K562 (cell line): ENCODE data around the gene MCEE. TPM values are rescaled to one million over a fixed set of nuclear protein-coding genes. Genes with fewer than 3 reads are reported as not detected.

ENCODE experiments used
- ATAC-seq: fragments of 200-7000 bp; cut with Tn5 transposase; 3 replicates; pipeline ENCODE4 v1.9.1; 2020; ENCODE audit warnings: moderate library complexity
- BruUV-seq: library from RNA; stranded (reverse); fragments of 400-500 nt; replicated peaks from 2 replicates; lab custom pipeline; 2021; lab: Mats Ljungman, UMichigan
- CTCF ChIA-PET: fragments of 300-600 bp; formaldehyde crosslinking; extraction: SDS; loops from one replicate; lab custom pipeline; 2021; ENCODE audit warnings: low intra/inter-chr PET ratio; lab: Yijun Ruan, JAX
- POLR2A ChIA-PET: fragments of 300-600, 350-650 bp; sonication (Branson Sonifier 250); formaldehyde crosslinking; extraction: SDS; loops from one replicate; lab custom pipeline; 2021; ENCODE audit warnings: antibody characterized with exemption, inconsistent platforms; lab: Yijun Ruan, JAX
- DNase-seq, 4 experiments: peaks; one replicate each; pipeline versions ENCODE4 v3.0.0 to v3.0.0-alpha.2; 2011 to 2018; ENCODE audit warnings: low spot score in 3 of 4, mixed read lengths in 3 of 4; ENCODE audit errors: extremely low read depth in 1 of 4
- FAIRE-seq: peaks from 2 replicates; lab custom pipeline; 2011; peaks lifted over from hg19 to GRCh38; lab: Jason Lieb, UNC
- H2AFZ ChIP-seq: 2 replicates; pipeline ENCODE4 v1.6.0; 2011; ENCODE audit warnings: low read depth, low read length, control low read depth, inconsistent platforms
- H3K27ac ChIP-seq: fragments of 200-600 bp; 3 replicates; pipeline ENCODE4 v1.8.0; 2011; ENCODE audit warnings: low read depth, mild to moderate bottlenecking, control low read depth, inconsistent platforms, low read length, moderate library complexity, mixed read lengths; ENCODE audit errors: extremely low read depth
- H3K27me3 ChIP-seq, 2 experiments: fragments of 300-600 bp in 1 of 2; 2 replicates in 1 of 2; 3 replicates in 1 of 2; pipeline versions ENCODE4 v1.6.0 to v1.8.0; 2011; ENCODE audit warnings: inconsistent platforms in 2 of 2, low read length in 2 of 2, mild to moderate bottlenecking in 1 of 2, mixed read lengths in 1 of 2, moderate library complexity in 1 of 2; ENCODE audit not compliant: control insufficient read depth in 2 of 2, insufficient read depth in 2 of 2
- H3K36me3 ChIP-seq: fragments of 300-600 bp; 3 replicates; pipeline ENCODE4 v1.8.0; 2011; ENCODE audit warnings: mild to moderate bottlenecking, low read length, inconsistent platforms; ENCODE audit not compliant: control insufficient read depth, insufficient read depth
- H3K4me1 ChIP-seq, 2 experiments: fragments of 200-600 bp in 1 of 2; replicated peaks in 1 of 2; 2 replicates in 1 of 2; 3 replicates in 1 of 2; pipeline versions ENCODE4 v1.5.1 to v1.8.0; 2011; ENCODE audit warnings: inconsistent platforms in 2 of 2, low read length in 2 of 2, mild to moderate bottlenecking in 1 of 2, mixed read lengths in 1 of 2, moderate library complexity in 1 of 2; ENCODE audit not compliant: control insufficient read depth in 2 of 2, insufficient read depth in 2 of 2
- H3K4me2 ChIP-seq: 2 replicates; pipeline ENCODE4 v1.6.1; 2011; ENCODE audit warnings: low read length, control low read depth, inconsistent platforms, mixed read lengths; ENCODE audit not compliant: insufficient read depth
- H3K4me3 ChIP-seq: fragments of 200-600 bp; sonication (generic), shearing (Covaris generic); 2 replicates; pipeline ENCODE4 v1.5.1; 2016; ENCODE audit warnings: control low read depth, inconsistent platforms
- H3K79me2 ChIP-seq: fragments of 200-600 bp; 3 replicates; pipeline ENCODE4 v1.8.0; 2011; ENCODE audit warnings: low read length, inconsistent platforms; ENCODE audit not compliant: control insufficient read depth, insufficient read depth
- H3K9ac ChIP-seq, 2 experiments: 2 replicates each; pipeline versions ENCODE4 v1.6.0 to v1.6.1; 2011; ENCODE audit warnings: low read depth in 2 of 2, low read length in 2 of 2, control low read depth in 1 of 2, inconsistent platforms in 1 of 2, mild to moderate bottlenecking in 1 of 2, mixed read lengths in 1 of 2; ENCODE audit not compliant: insufficient read depth in 1 of 2
- H3K9me1 ChIP-seq: one replicate; pipeline ENCODE4 v1.6.0; 2011; ENCODE audit warnings: inconsistent platforms, mild to moderate bottlenecking, low read length, moderate library complexity; ENCODE audit not compliant: control insufficient read depth, insufficient read depth
- H3K9me3 ChIP-seq: replicated peaks from 2 replicates; pipeline ENCODE4 v1.5.1; 2011; ENCODE audit warnings: low read depth, low read length, inconsistent platforms; ENCODE audit not compliant: control insufficient read depth, insufficient read depth
- H4K20me1 ChIP-seq: replicated peaks from 2 replicates; pipeline ENCODE4 v1.6.1; 2011; ENCODE audit warnings: low read length, inconsistent platforms, mixed read lengths; ENCODE audit not compliant: control insufficient read depth, insufficient read depth
- ARHGAP35 ChIP-seq: fragments of 450-650 bp; IDR thresholded peaks from 2 replicates; pipeline ENCODE4 v1.6.1; 2018; ENCODE audit not compliant: partially characterized antibody
- CBX8 ChIP-seq: fragments of 200-600 bp; sonication (generic); IDR thresholded peaks from 2 replicates; pipeline ENCODE4 v1.6.1; 2012; ENCODE audit warnings: borderline replicate concordance, mixed run types, low read depth, mild to moderate bottlenecking, moderate library complexity, mixed read lengths, low read length, control low read depth, inconsistent platforms; ENCODE audit not compliant: poor library complexity, severe bottlenecking; ENCODE audit errors: extremely low read depth
- CTCF ChIP-seq, 3 experiments: IDR thresholded peaks in 2 of 3; conservative IDR thresholded peaks in 1 of 3; 2 replicates each; pipeline ENCODE4 v1.5.1; 2011 to 2012; ENCODE audit warnings: low read length in 3 of 3, mild to moderate bottlenecking in 3 of 3, control low read depth in 2 of 3, improper control_type of control experiment in 1 of 3, inconsistent platforms in 1 of 3, low read depth in 1 of 3, mixed read lengths in 1 of 3, moderate library complexity in 1 of 3; ENCODE audit not compliant: insufficient read depth in 2 of 3
- FIP1L1 ChIP-seq: fragments of 200-400 bp; formaldehyde crosslinking; IDR thresholded peaks from 2 replicates; pipeline ENCODE4 v1.6.1; 2018; ENCODE audit warnings: mild to moderate bottlenecking, low read depth, low read length; ENCODE audit not compliant: poor library complexity, severe bottlenecking
- HMG20A ChIP-seq: fragments of 450-650 bp; formaldehyde crosslinking; conservative IDR thresholded peaks from 2 replicates; pipeline ENCODE4 v1.4.0; 2020; ENCODE audit warnings: mild to moderate bottlenecking, mixed read lengths
- NFRKB ChIP-seq: fragments of 450-650 bp; IDR thresholded peaks from 2 replicates; pipeline ENCODE4 v1.6.1; 2016; ENCODE audit warnings: low read depth
- NR2C2 ChIP-seq, 2 experiments: fragments of 200-800 bp in 1 of 2; sonication (Bioruptor generic) in 1 of 2; sonication (generic) in 1 of 2; formaldehyde crosslinking in 1 of 2; IDR thresholded peaks; 2 replicates each; pipeline versions ENCODE4 v1.6.1 to v1.8.0; 2016 to 2022; ENCODE audit warnings: mild to moderate bottlenecking in 1 of 2, missing compliant biosample characterization in 1 of 2, missing genetic modification characterization in 1 of 2, missing genetic modification reagents in 1 of 2
- NR3C1 ChIP-seq: sonication (generic); formaldehyde crosslinking; IDR thresholded peaks from 2 replicates; pipeline ENCODE4 v1.8.1; 2022; ENCODE audit warnings: missing genetic modification reagents
- POLR2H ChIP-seq: IDR thresholded peaks from 2 replicates; pipeline ENCODE4 v1.6.1; 2016; ENCODE audit warnings: missing genetic modification characterization, low read depth, mild to moderate bottlenecking, control low read depth, missing compliant biosample characterization, moderate library complexity
- SMAD1 ChIP-seq: fragments of 150-350 bp; IDR thresholded peaks from 2 replicates; pipeline ENCODE4 v1.6.1; 2014; ENCODE audit warnings: low read length, low read depth; ENCODE audit not compliant: partially characterized antibody
- SNIP1 ChIP-seq: fragments of 450-650 bp; IDR thresholded peaks from 2 replicates; pipeline ENCODE4 v1.7.1; 2017; ENCODE audit warnings: low read depth, mild to moderate bottlenecking
- SPI1 ChIP-seq: IDR thresholded peaks from 2 replicates; pipeline ENCODE4 v1.6.1; 2011; ENCODE audit warnings: low read depth, low read length, control low read depth, borderline replicate concordance
- SREBF1 ChIP-seq: fragments of 150-350 bp; IDR thresholded peaks from 2 replicates; pipeline ENCODE4 v1.6.1; 2014; ENCODE audit warnings: antibody characterized with exemption, low read depth, low read length, borderline replicate concordance
- TCF7L2 ChIP-seq: fragments of 150-350 bp; IDR thresholded peaks from 2 replicates; pipeline ENCODE4 v1.6.1; 2016; ENCODE audit warnings: low read depth, mild to moderate bottlenecking, low read length, moderate library complexity
- TCFL5 ChIP-seq: fragments of 250-450 bp; sonication (Bioruptor Pico); conservative IDR thresholded peaks from 2 replicates; pipeline ENCODE4 v1.6.1; 2021; ENCODE audit warnings: mild to moderate bottlenecking, moderate library complexity, matching md5 sums
- ZNF507 ChIP-seq: conservative IDR thresholded peaks from 2 replicates; pipeline ENCODE4 v1.6.1; 2017; ENCODE audit warnings: missing genetic modification characterization, missing compliant biosample characterization
- ZNF644 ChIP-seq: fragments of 200-800 bp; sonication (Bioruptor generic); IDR thresholded peaks from 2 replicates; pipeline ENCODE4 v1.6.1; 2016; ENCODE audit warnings: low read depth, missing genetic modification characterization, missing compliant biosample characterization
- WGBS: fragments of 100-300 bp; shearing (Covaris generic); methylation state at CpG from one replicate; pipeline ENCODE4 v1.1.6; 2016; ENCODE audit warnings: low coverage, mixed read lengths; ENCODE audit not compliant: insufficient coverage; ENCODE audit errors: missing lambda C conversion rate; 5-methylcytosine and 5-hydroxymethylcytosine counted together
- in situ Hi-C: fragments of 300-500 bp; cut with MboI; formaldehyde crosslinking; loops from 4 replicates; pipeline ENCODE4 v1.15.0; 2018; ENCODE audit warnings: inconsistent platforms, mixed read lengths
- intact Hi-C: fragments of 100-400 bp; cut with micrococcal nuclease; formaldehyde crosslinking; loops from 2 replicates; pipeline ENCODE4 v1.14.2; 2022
- polyA plus RNA-seq, 8 experiments: library from polyadenylated mRNA; depleted of rRNA in 4 of 8; stranded (reverse) in 5 of 8; unstranded in 3 of 8; fragments of >200 nt; fragmentation: Nextera tagmentation in 2 of 8; fragmentation: Illumina TruSeq in 1 of 8; extraction: Ambion mirVana in 2 of 8; extraction: Trizol in 1 of 8; gene quantifications; 2 replicates each; pipeline versions ENCODE4 v1.2.1 to v1.2.3, GENCODE V29; 2011 to 2014; ENCODE audit warnings: inconsistent platforms in 1 of 8, missing spikeins in 1 of 8
- total RNA-seq, 7 experiments: library from RNA; depleted of rRNA in 6 of 7; stranded (reverse); fragments of >200 nt in 6 of 7; fragmentation: Illumina TruSeq in 2 of 7; extraction: Trizol in 2 of 7; gene quantifications; 2 replicates each; pipeline versions ENCODE4 v1.2.1 to v1.2.3, GENCODE V29; 2011 to 2021; ENCODE audit warnings: low replicate concordance in 1 of 7

Gene MCEE
- total and polyA plus RNA-seq, 9 of the 15 experiments (the other 6 are each of a cell fraction or from before 2014, with no cell fraction given), result 15.6 to 49.1 (median 24.5) TPM

GRCh38 chr2:71078624-71079023, 51.4 kb downstream of the MCEE start:
- DNase-seq, result no peak

More at GRCh38 chr2:71078624-71079023, 51.4 kb downstream of the MCEE start:
- POLR2A ChIA-PET, result no interaction called here
- no peak overlapping the region for H3K4me3 ChIP-seq
- H3K9ac ChIP-seq, result no peak overlapping the region
- no peak overlapping the region for H3K4me2 ChIP-seq
- TF ChIP-seq SMAD1 (no peak), ZNF507 (tag) (no peak), SREBF1 (no peak), CBX8 (no peak), ARHGAP35 (no peak), HMG20A (CRISPR knock-in tag) (no peak), SPI1 (no peak), SNIP1 (no peak), NFRKB (no peak), CTCF (IDR thresholded peaks at IDR 0.05 in 2 of 3, conservative IDR thresholded peaks at IDR 0.05 in 1 of 3; ENCODE audit: insufficient read depth in 2 of 3, low read depth in 1 of 3, low read length in 3 of 3) (no peak), ZNF644 (tag) (no peak), TCFL5 (CRISPR knock-in tag) (no peak), FIP1L1 (no peak), NR3C1 (CRISPR knock-in tag) (no peak), TCF7L2 (no peak), POLR2H (no peak), NR2C2 (CRISPR knock-in tag; IDR thresholded peaks at IDR 0.05) (no peak), NR2C2 (tag; IDR thresholded peaks at IDR 0.05) (no peak)
- TF ChIP-seq, all 486 proteins: peak for 0
- no peaks in the 10 kb centered on the region for H3K79me2 ChIP-seq
- H3K36me3 ChIP-seq, result peaks cover 2% of the 10 kb centered on the region; the same call in 1 of the 3 replicates
- WGBS, result 24% methylated on average over 3 of the region's 3 CpGs
- H3K27me3 ChIP-seq, result no peaks in the 10 kb centered on the region
- no peaks in the 10 kb centered on the region for H3K4me1 ChIP-seq
- no peak for FAIRE-seq
- no peaks in the 10 kb centered on the region for H3K9me3 ChIP-seq
- intact Hi-C loops, result no loop called here
- no peaks in the 10 kb centered on the region for H4K20me1 ChIP-seq
- CTCF ChIA-PET, result no interaction called here
- no peak for ATAC-seq
- no peak overlapping the region for H3K27ac ChIP-seq
- H2AFZ ChIP-seq, result no peak overlapping the region
- no TSS peak for BruUV-seq
- in situ Hi-C loops, result no loop called here
- peaks cover under 1% of the 10 kb centered on the region for H3K9me1 ChIP-seq
